ENCODE results near the gene CCHCR1. TPM values are rescaled to one million over a fixed set of nuclear protein-coding genes. Genes with fewer than 3 reads are reported as not detected.
"Not testable (repeated sequence)": the region's sequence is repeated elsewhere in the genome, so short reads cannot be mapped to it uniquely, and the experiment has no call there.

CCHCR1 gene
- total RNA-seq, 2 experiments from 2014 or later = 36.1 to 36.7 TPM

GRCh38 chr6:31178143-31179041, 20.8 kb upstream of the CCHCR1 start:
- CTCF ChIA-PET = no interaction called here
- no peak overlapping the region for H3K4me3 Mint-ChIP-seq
- no peaks in the 10 kb centered on the region for H3K27me3 Mint-ChIP-seq

DNA sequence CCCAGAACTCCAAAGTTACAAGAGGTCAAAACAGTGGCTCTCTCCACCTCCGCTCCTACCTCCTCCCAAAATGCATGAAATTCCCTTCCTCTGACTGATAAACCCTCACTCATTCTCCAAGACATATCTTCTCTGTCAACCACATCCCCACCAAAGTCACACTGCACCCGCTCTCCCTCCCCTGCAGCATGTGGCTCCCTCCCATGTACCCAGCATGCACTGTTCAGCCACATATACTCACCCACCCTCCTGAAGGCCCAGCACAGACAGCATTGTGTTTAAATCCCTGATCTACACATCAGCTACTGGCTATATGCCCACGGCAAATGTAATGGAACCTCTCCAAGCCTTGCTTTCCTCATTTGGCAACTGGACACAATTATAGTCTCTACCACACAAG, 18.4 kb upstream of the CCHCR1 start:
- Mint-ChIP-seq H3K36me3 (ENCODE audit: low read depth) (no peaks in the 10 kb centered on the region), H3K4me1 (peaks cover 32% of the 10 kb centered on the region), H3K27me3 (no peaks in the 10 kb centered on the region), H3K4me3 (no peak overlapping the region), H3K9me3 (no peaks in the 10 kb centered on the region), H3K27ac (no peak overlapping the region)
- ChIA-PET POLR2A (interaction anchor here (0.6 to 2.6 kb wide), 3 partner anchors 9 to 21 kb away, joined by 3 to 9 read pairs (median 3); partner anchors contain the start of gene TCF19), CTCF (interaction anchor here (1.8 kb wide), 1 partner anchor 191 kb away, joined by 6 read pairs; no protein-coding TSS in a partner anchor)
- DNase-seq = no peak

More at GRCh38 chr6:31178143-31179041, 20.8 kb upstream of the CCHCR1 start:
- Mint-ChIP-seq H3K9me3 (no peaks in the 10 kb centered on the region), H3K4me1 (peaks cover 32% of the 10 kb centered on the region), H3K36me3 (ENCODE audit: low read depth) (no peaks in the 10 kb centered on the region), H3K27ac (peak overlapping the region; percentile 29)
- no peak for DNase-seq
- POLR2A ChIA-PET = interaction anchor here (0.6 to 2.6 kb wide), 3 partner anchors 19 to 223 kb away, joined by 3 to 9 read pairs (median 4); no protein-coding TSS in a partner anchor

- H3K4me1 Mint-ChIP-seq = peaks cover 22% of the 10 kb centered on the region
- no peak for DNase-seq
- H3K36me3 Mint-ChIP-seq (ENCODE audit: low read depth) = no peaks in the 10 kb centered on the region
- no peak overlapping the region for H3K4me3 Mint-ChIP-seq
- POLR2A ChIA-PET = interaction anchor here (1.1 kb wide), 1 partner anchor 29 kb away, joined by 3 read pairs; no protein-coding TSS in a partner anchor
- CTCF ChIA-PET = no interaction called here
- H3K27ac Mint-ChIP-seq = no peak overlapping the region
- H3K9me3 Mint-ChIP-seq = no peaks in the 10 kb centered on the region
- no peaks in the 10 kb centered on the region for H3K27me3 Mint-ChIP-seq
These were observed 16.8 kb upstream of the CCHCR1 start for GRCh38 chr6:31174378-31174777.

DNA sequence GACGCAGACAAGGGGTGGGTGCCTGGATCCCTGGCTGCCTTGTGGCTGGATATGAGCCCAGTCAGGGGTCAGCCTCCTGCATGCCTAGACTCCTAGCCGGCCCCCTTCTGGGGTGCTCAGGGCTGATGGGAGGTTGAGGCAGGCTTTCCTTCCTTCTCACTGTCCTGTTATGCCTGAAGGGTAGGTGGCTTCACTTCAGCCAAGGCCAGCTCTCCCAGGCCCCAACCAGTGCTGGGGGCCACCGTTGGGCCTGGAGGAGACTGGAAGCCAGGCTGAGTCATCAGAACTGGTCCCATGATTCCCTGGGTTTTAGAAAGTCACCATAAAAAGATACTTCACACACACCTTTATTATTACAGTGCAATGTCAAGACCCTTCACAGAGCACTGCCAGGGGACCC, 15.8 kb upstream of the CCHCR1 start:
- H3K4me1 Mint-ChIP-seq = peaks cover 12% of the 10 kb centered on the region
- no peak for DNase-seq
- no peaks in the 10 kb centered on the region for H3K27me3 Mint-ChIP-seq
- ChIA-PET POLR2A (no interaction called here), CTCF (no interaction called here)
- H3K27ac Mint-ChIP-seq = no peak overlapping the region
- H3K36me3 Mint-ChIP-seq (ENCODE audit: low read depth) = no peaks in the 10 kb centered on the region
- H3K9me3 Mint-ChIP-seq = no peaks in the 10 kb centered on the region
- no peak overlapping the region for H3K4me3 Mint-ChIP-seq

- Mint-ChIP-seq H3K9me3 (no peaks in the 10 kb centered on the region), H3K4me1 (peaks cover 8% of the 10 kb centered on the region), H3K36me3 (ENCODE audit: low read depth) (no peaks in the 10 kb centered on the region), H3K27ac (no peak overlapping the region), H3K27me3 (no peaks in the 10 kb centered on the region), H3K4me3 (no peak overlapping the region)
- DNase-seq = no peak
- POLR2A ChIA-PET = interaction anchor here (1.7 kb wide), 1 partner anchor 14 kb away, joined by 9 read pairs; the partner anchor contains the start of gene TCF19
- CTCF ChIA-PET = interaction anchor here (0.5 kb wide), 1 partner anchor 19 kb away, joined by 3 read pairs; no protein-coding TSS in a partner anchor
These were observed 15.4 kb upstream of the CCHCR1 start for GRCh38 chr6:31172973-31173384.

DNA sequence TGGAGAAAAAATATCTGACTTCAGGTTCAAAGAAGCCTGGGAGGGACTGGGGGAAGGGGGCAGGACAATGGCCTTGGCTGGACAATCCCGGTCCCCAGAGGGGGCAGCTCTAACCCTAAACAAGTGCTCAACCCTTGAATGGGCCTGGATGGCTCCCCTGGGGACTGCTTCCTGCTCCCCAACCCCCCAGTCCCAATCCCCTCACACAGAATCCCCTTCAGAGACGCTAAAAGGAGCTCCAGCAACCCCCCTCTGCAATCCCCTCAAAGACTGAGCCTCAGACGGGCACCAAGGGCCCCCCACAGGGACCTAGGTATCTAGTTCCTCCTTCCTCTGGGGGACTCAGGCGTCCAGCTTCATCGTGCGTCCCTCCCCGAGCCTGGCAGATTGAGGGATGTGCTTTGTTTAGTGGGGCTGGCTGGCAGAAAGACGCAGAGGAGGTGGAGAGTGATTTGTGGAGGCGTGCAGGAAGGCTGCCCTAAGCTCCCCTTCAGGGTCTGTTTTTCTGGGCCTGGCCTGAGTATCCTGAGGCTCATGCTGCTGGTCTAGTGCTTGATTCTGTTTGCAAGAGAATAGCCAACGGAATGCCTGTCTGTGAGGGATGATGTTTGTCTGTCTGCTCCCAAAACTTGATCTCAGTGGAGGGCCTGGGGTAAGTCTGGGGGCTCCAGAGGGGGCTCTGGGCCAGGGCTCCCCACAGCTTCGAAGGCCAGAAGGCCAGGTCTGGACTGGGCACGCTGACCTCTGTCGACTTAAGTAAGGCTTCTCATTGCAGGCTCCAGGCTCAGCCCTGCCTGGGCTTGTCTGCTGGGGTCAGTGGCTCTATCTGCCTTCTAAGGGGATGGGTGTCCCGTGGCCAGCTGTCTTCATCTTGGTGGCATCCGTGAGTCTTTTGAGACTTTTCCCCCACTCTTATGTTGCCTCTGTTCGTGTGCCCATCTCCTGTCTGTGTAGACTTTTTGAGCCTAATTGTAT, 14.6 kb upstream of the CCHCR1 start:
- ChIA-PET POLR2A (interaction anchor here (1.7 kb wide), 1 partner anchor 13 kb away, joined by 9 read pairs; the partner anchor contains the start of gene TCF19), CTCF (interaction anchor here (0.5 kb wide), 1 partner anchor 19 kb away, joined by 3 read pairs; no protein-coding TSS in a partner anchor)
- no peak overlapping the region for H3K27ac Mint-ChIP-seq
- H3K4me3 Mint-ChIP-seq = no peak overlapping the region
- no peak for DNase-seq
- no peaks in the 10 kb centered on the region for H3K36me3 Mint-ChIP-seq (ENCODE audit: low read depth)
- H3K9me3 Mint-ChIP-seq = no peaks in the 10 kb centered on the region
- peaks cover 3% of the 10 kb centered on the region for H3K4me1 Mint-ChIP-seq
- H3K27me3 Mint-ChIP-seq = no peaks in the 10 kb centered on the region

DNA sequence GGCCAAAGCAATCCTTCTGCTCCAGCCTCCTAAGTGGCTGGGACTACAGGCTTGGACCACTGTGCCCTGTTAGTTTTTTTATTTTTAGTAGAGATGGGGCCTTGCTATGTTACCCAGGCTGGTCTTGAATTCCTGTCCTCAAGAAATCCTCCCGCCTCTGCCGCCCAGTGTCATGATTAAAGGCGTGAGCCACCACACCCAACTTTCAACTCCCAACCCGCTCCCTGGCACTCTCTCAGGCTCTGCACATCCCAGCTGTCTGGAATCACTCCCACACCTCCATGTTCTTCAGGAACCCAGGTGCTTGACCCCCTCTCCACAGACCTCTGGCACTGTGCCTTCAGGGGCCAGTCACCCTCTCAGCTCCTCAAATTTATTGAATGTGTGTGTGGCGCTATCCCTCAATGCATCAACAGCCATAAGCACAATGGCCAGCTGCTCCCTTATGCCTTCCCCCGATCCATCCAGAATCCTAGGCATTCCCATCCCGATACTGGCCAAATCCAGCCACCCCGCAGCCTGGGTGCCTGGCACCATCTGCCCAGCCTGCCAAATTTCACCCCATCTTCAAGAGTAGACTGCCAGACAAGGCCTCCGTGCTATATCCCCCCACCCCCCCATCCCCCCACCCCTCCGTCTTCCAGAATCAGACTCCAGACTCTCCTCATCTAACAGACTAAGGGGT, 13.5 kb upstream of the CCHCR1 start:
- no peak for DNase-seq
- CTCF ChIA-PET = no interaction called here
- POLR2A ChIA-PET = interaction anchor here (1.7 kb wide), 1 partner anchor 12 kb away, joined by 9 read pairs; the partner anchor contains the start of gene TCF19
- Mint-ChIP-seq H3K4me1 (peaks cover 3% of the 10 kb centered on the region), H3K36me3 (ENCODE audit: low read depth) (no peaks in the 10 kb centered on the region), H3K9me3 (no peaks in the 10 kb centered on the region), H3K27me3 (no peaks in the 10 kb centered on the region), H3K4me3 (no peak overlapping the region), H3K27ac (no peak overlapping the region)

DNA sequence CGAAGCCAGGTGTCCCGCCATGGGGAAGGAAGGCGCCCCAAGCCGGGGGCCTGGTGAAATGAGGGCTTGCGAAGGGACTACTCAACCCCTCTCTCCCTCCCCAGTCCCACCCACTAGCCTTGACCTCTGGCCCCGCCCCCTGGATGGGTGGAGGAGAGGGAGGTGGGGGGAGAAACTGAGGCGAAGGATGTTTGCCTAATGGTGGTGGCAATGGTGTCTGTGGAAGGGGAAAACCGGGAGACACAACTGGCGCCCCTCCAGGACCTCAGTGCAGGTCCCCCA, 12.9 kb upstream of the CCHCR1 start, which contains the start of gene POU5F1:
Gene POU5F1, minus strand, starts transcription at position 83 of the 282 bp plus-strand sequence. Its CDS starts 62 bp downstream, at position 21.
- Mint-ChIP-seq H3K4me3 (no peak within 1 kb of the TSS), H3K36me3 (ENCODE audit: low read depth) (no peaks in the 10 kb centered on the region), H3K27me3 (no peaks in the 10 kb centered on the region), H3K9me3 (no peaks in the 10 kb centered on the region), H3K27ac (no peak within 1 kb of the TSS), H3K4me1 (no peaks in the 10 kb centered on the region)
- ChIA-PET POLR2A (no interaction called here), CTCF (no interaction called here)
- no peak for DNase-seq

- CTCF ChIA-PET; H3K9me3 Mint-ChIP-seq; DNase-seq; H3K4me1 Mint-ChIP-seq; H3K36me3 Mint-ChIP-seq (ENCODE audit: low read depth); H3K27ac Mint-ChIP-seq; H3K4me3 Mint-ChIP-seq; H3K27me3 Mint-ChIP-seq: not testable (repeated sequence)
- POLR2A ChIA-PET = interaction anchor here (0.7 to 1.7 kb wide), 2 partner anchors 11 to 197 kb away, joined by 3 to 5 read pairs; no protein-coding TSS in a partner anchor
These were observed 12.4 kb upstream of the CCHCR1 start for GRCh38 chr6:31169858-31170599.

GRCh38 chr6:31169123-31169857, 11.7 kb upstream of the CCHCR1 start:
- Mint-ChIP-seq H3K4me1 (peaks cover 3% of the 10 kb centered on the region), H3K9me3 (no peaks in the 10 kb centered on the region), H3K4me3 (no peak overlapping the region), H3K27ac (no peak overlapping the region), H3K27me3 (no peaks in the 10 kb centered on the region), H3K36me3 (ENCODE audit: low read depth) (peaks cover 2% of the 10 kb centered on the region)
- CTCF ChIA-PET = no interaction called here
- DNase-seq = no peak
- POLR2A ChIA-PET = interaction anchor here (0.7 to 1.7 kb wide), 2 partner anchors 10 to 198 kb away, joined by 3 to 5 read pairs; no protein-coding TSS in a partner anchor

DNA sequence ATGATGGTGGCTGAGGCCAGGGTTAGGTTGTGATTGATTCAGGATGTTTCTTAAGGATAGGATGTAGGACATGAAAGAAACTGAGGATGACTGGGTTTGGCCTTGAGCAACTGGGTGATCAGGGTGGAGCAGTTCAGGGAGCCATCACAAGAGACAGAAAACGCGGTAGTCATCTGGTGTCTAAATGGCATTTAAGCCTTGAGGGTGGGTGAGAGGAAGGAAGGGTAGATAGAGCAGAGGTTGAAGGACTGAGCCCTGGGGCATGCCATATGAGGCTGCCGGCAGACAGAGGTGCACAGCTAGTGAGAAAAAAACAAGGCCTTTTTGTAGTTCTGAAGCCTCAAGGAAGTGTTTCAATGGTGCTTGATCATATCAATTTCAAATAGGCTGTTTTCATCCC, 11.0 kb upstream of the CCHCR1 start:
- no peak for DNase-seq
- Mint-ChIP-seq H3K27me3 (no peaks in the 10 kb centered on the region), H3K9me3 (no peaks in the 10 kb centered on the region), H3K4me3 (no peak overlapping the region), H3K36me3 (ENCODE audit: low read depth) (peaks cover 6% of the 10 kb centered on the region), H3K27ac (no peak overlapping the region), H3K4me1 (peaks cover 4% of the 10 kb centered on the region)
- CTCF ChIA-PET = no interaction called here
- POLR2A ChIA-PET = interaction anchor here (1.7 kb wide), 1 partner anchor 198 kb away, joined by 5 read pairs; no protein-coding TSS in a partner anchor

Measured in activated CD4-positive, alpha-beta memory T cell treated with anti-CD3 and anti-CD28 coated beads, Interleukin-2, amount 10 ng/mL, durations not matched to agents 7 days and 5 days (primary cell).